A673 (cell line): ENCODE data around the gene CHRNE. TPM values are rescaled to one million over a fixed set of nuclear protein-coding genes. Genes with fewer than 3 reads are reported as not detected.

Source experiments
- BruUV-seq: library from RNA; stranded (reverse); fragments of 400-500 nt; replicated peaks from 2 replicates; lab custom pipeline; 2021; lab: Mats Ljungman, UMichigan
- CTCF ChIA-PET: fragments of 300-600 bp; sonication (Branson Sonifier 250); formaldehyde crosslinking; loops from one replicate; lab custom pipeline; 2022; ENCODE audit warnings: antibody characterized with exemption; lab: Charles Lee
- POLR2A ChIA-PET: fragments of 300-600 bp; sonication (Branson Sonifier 250); formaldehyde crosslinking; loops from one replicate; lab custom pipeline; 2022; ENCODE audit warnings: antibody characterized with exemption; ENCODE audit not compliant: low non-redundant PET; lab: Charles Lee
- DNase-seq: peaks from one replicate; pipeline ENCODE4 v3.0.0-alpha.2; 2015; ENCODE audit warnings: low spot score
- H3K27ac ChIP-seq: fragments of 200-600 bp; sonication (generic); 2 replicates; pipeline ENCODE4 v1.5.1; 2016; ENCODE audit warnings: mixed run types, low read depth, mild to moderate bottlenecking, mixed read lengths, antibody characterized with exemption, low read length; ENCODE audit not compliant: poor library complexity, severe bottlenecking
- H3K27me3 ChIP-seq: fragments of 200-600 bp; sonication (generic); replicated peaks from 2 replicates; pipeline ENCODE4 v1.6.1; 2017; ENCODE audit warnings: mixed run types, low read depth, mild to moderate bottlenecking, mixed read lengths, antibody characterized with exemption, low read length; ENCODE audit not compliant: insufficient read depth, poor library complexity
- H3K36me3 ChIP-seq: fragments of 200-600 bp; sonication (generic); 2 replicates; pipeline ENCODE4 v1.6.1; 2016; ENCODE audit warnings: mixed run types, mild to moderate bottlenecking, mixed read lengths, antibody characterized with exemption, low read length; ENCODE audit not compliant: insufficient read depth, poor library complexity, severe bottlenecking
- H3K4me1 ChIP-seq: fragments of 200-600 bp; sonication (generic); 2 replicates; pipeline ENCODE4 v1.6.1; 2017; ENCODE audit warnings: mixed run types, mild to moderate bottlenecking, mixed read lengths, antibody characterized with exemption, low read length; ENCODE audit not compliant: insufficient read depth, poor library complexity, severe bottlenecking
- H3K4me3 ChIP-seq: fragments of 200-600 bp; sonication (generic); 2 replicates; pipeline ENCODE4 v1.5.1; 2016; ENCODE audit warnings: low read depth, mixed run types, mild to moderate bottlenecking, mixed read lengths, low read length; ENCODE audit not compliant: poor library complexity, severe bottlenecking
- H3K9me3 ChIP-seq: fragments of 200-600 bp; sonication (generic); 2 replicates; pipeline ENCODE4 v1.6.1; 2016; ENCODE audit warnings: mixed run types, low read depth, mild to moderate bottlenecking, mixed read lengths, antibody characterized with exemption, low read length; ENCODE audit not compliant: poor library complexity, severe bottlenecking
- CTCF ChIP-seq: fragments of 300-800, 200-600 bp; sonication (generic); conservative IDR thresholded peaks from 2 replicates; pipeline ENCODE4 v1.5.1; 2017; ENCODE audit warnings: low read depth, mild to moderate bottlenecking, antibody characterized with exemption, low read length, moderate library complexity, mixed read lengths
- EZH2 ChIP-seq: fragments of 200-600 bp; sonication (generic); IDR thresholded peaks from 2 replicates; pipeline ENCODE4 v1.6.1; 2017; ENCODE audit warnings: borderline replicate concordance, low read depth, mild to moderate bottlenecking, mixed read lengths, antibody characterized with exemption, low read length; ENCODE audit not compliant: poor library complexity, severe bottlenecking
- intact Hi-C: fragments of 100-400 bp; cut with micrococcal nuclease; formaldehyde crosslinking; loops from one replicate; pipeline ENCODE4 v1.10.0; 2022; ENCODE audit not compliant: unreplicated experiment
- total RNA-seq: library from RNA; stranded (reverse); gene quantifications from 2 replicates; pipeline ENCODE4 v1.2.3, GENCODE V29; 2021

The CHRNE gene
- total RNA-seq, 1 experiment from 2014 or later: 0.21 TPM

GRCh38 chr17:4879601-4880000 is 23.3 kb downstream of the CHRNE start:
- no peak for DNase-seq
- BruUV-seq: no TSS peak
- ChIA-PET POLR2A (no interaction called here), CTCF (no interaction called here)
- Histone ChIP-seq H3K9me3 (no peaks in the 10 kb centered on the region), H3K4me3 (no peak overlapping the region), H3K4me1 (peaks cover 4% of the 10 kb centered on the region), H3K27me3 (no peaks in the 10 kb centered on the region), H3K27ac (no peak overlapping the region), H3K36me3 (peaks cover 12% of the 10 kb centered on the region)
- intact Hi-C loops: no loop called here
- TF ChIP-seq CTCF (no peak), EZH2 (no peak)

GRCh38 chr17:4877089-4877488 is 25.8 kb downstream of the CHRNE start:
- H3K4me1 ChIP-seq: peaks cover 4% of the 10 kb centered on the region
- ChIA-PET POLR2A (no interaction called here), CTCF (interaction anchor here (0.6 to 0.7 kb wide), 2 partner anchors 22 to 29 kb away, joined by 4 read pairs; no protein-coding TSS in a partner anchor)
- no peak for DNase-seq
- TF ChIP-seq CTCF (no peak), EZH2 (no peak)
- intact Hi-C loops: no loop called here
- peaks cover 6% of the 10 kb centered on the region for H3K36me3 ChIP-seq
- H3K27me3 ChIP-seq: no peaks in the 10 kb centered on the region
- H3K4me3 ChIP-seq: no peak overlapping the region
- no peaks in the 10 kb centered on the region for H3K9me3 ChIP-seq
- BruUV-seq: no TSS peak
- H3K27ac ChIP-seq: no peak overlapping the region

GRCh38 chr17:4872786-4873185 is 30.1 kb downstream of the CHRNE start:
- intact Hi-C loops: no loop called here
- CTCF ChIA-PET: no interaction called here
- H3K4me1 ChIP-seq: no peaks in the 10 kb centered on the region
- POLR2A ChIA-PET: no interaction called here
- no peak overlapping the region for H3K27ac ChIP-seq
- no peak for DNase-seq
- no peaks in the 10 kb centered on the region for H3K36me3 ChIP-seq
- no TSS peak for BruUV-seq
- TF ChIP-seq CTCF (no peak), EZH2 (no peak)
- no peaks in the 10 kb centered on the region for H3K9me3 ChIP-seq
- no peak overlapping the region for H3K4me3 ChIP-seq
- no peaks in the 10 kb centered on the region for H3K27me3 ChIP-seq
